ENCODE measurements around the gene LONP1. TPM values are rescaled to one million over a fixed set of nuclear protein-coding genes. Genes with fewer than 3 reads are reported as not detected.

The LONP1 gene
- total RNA-seq, 1 donor from 2014 or later, result 48.8 TPM

- ATAC-seq, result no peak
- intact Hi-C loops (cut with DNase I), result no loop called here
- no peak for DNase-seq (ENCODE audit: low spot score)
Measured at GRCh38 chr19:5666921-5667610, 52.9 kb downstream of the LONP1 start.

- ATAC-seq, result peak; percentile 21
- no peak for DNase-seq (ENCODE audit: low spot score)
- intact Hi-C loops (cut with DNase I), result no loop called here
Measured at GRCh38 chr19:5665781-5666513, 54.0 kb downstream of the LONP1 start.

- ATAC-seq (no peak), DNase-seq (ENCODE audit: low spot score) (no peak)
- intact Hi-C loops (cut with DNase I), result no loop called here
Measured at GRCh38 chr19:5664515-5664914, 55.4 kb downstream of the LONP1 start.

GRCh38 chr19:5663904-5664303 lies 56.0 kb downstream of the LONP1 start:
- DNase-seq (ENCODE audit: low spot score) (no peak), ATAC-seq (no peak)
- intact Hi-C loops (cut with DNase I), result no loop called here

- intact Hi-C loops (cut with DNase I), result no loop called here
- no peak for DNase-seq (ENCODE audit: low spot score)
- ATAC-seq, result no peak
Measured at GRCh38 chr19:5661483-5661882, 58.5 kb downstream of the LONP1 start.

- intact Hi-C loops (cut with DNase I), result no loop called here
- no peak for DNase-seq (ENCODE audit: low spot score)
- no peak for ATAC-seq
Measured at GRCh38 chr19:5655412-5655811, 64.5 kb downstream of the LONP1 start.

- intact Hi-C loops (cut with DNase I), result no loop called here
Measured at GRCh38 chr19:5654931-5655330, 65.0 kb downstream of the LONP1 start.

GRCh38 chr19:5652261-5652660 lies 67.7 kb downstream of the LONP1 start:
- DNase-seq (ENCODE audit: low spot score) (no peak), ATAC-seq (no peak)
- intact Hi-C loops (cut with DNase I), result no loop called here

More at GRCh38 chr19:5654931-5655330, 65.0 kb downstream of the LONP1 start:
- no peak for DNase-seq (ENCODE audit: low spot score)
- no peak for ATAC-seq

- intact Hi-C loops (cut with DNase I), result no loop called here
- DNase-seq (ENCODE audit: low spot score), result no peak
- ATAC-seq, result no peak
Measured at GRCh38 chr19:5651361-5651760, 68.6 kb downstream of the LONP1 start.

- DNase-seq (ENCODE audit: low spot score), result no peak
- intact Hi-C loops (cut with DNase I), result no loop called here
- ATAC-seq, result no peak
Measured at GRCh38 chr19:5648464-5648863, 71.5 kb downstream of the LONP1 start.

- intact Hi-C loops (cut with DNase I), result no loop called here
- no peak for DNase-seq (ENCODE audit: low spot score)
Measured at GRCh38 chr19:5646703-5647102, 73.2 kb downstream of the LONP1 start.

GRCh38 chr19:5645409-5645808 lies 74.5 kb downstream of the LONP1 start:
- no peak for ATAC-seq
- intact Hi-C loops (cut with DNase I), result no loop called here
- DNase-seq (ENCODE audit: low spot score), result peak; percentile 7

More at GRCh38 chr19:5646703-5647102, 73.2 kb downstream of the LONP1 start:
- ATAC-seq, result no peak

GRCh38 chr19:5644037-5644436 lies 75.9 kb downstream of the LONP1 start:
- DNase-seq (ENCODE audit: low spot score) (no peak), ATAC-seq (no peak)
- intact Hi-C loops (cut with DNase I), result no loop called here

- intact Hi-C loops (cut with DNase I), result no loop called here
- DNase-seq (ENCODE audit: low spot score) (no peak), ATAC-seq (no peak)
Measured at GRCh38 chr19:5643060-5643459, 76.9 kb downstream of the LONP1 start.

GRCh38 chr19:5642204-5642603 lies 77.7 kb downstream of the LONP1 start:
- ATAC-seq (no peak), DNase-seq (ENCODE audit: low spot score) (no peak)
- intact Hi-C loops (cut with DNase I), result no loop called here

Other genes with a start within 250 kb of the LONP1 start
- 3.7 TPM for gene TINCR, start 152.2 kb downstream of the LONP1 start, total RNA-seq
- 121 TPM for gene SAFB2, start 97.4 kb downstream of the LONP1 start, total RNA-seq
- 115 TPM for gene SAFB, start 97.1 kb downstream of the LONP1 start, total RNA-seq
- 35.9 TPM for gene MICOS13, start 39.6 kb downstream of the LONP1 start, total RNA-seq
- 3.7 TPM for gene HSD11B1L, start 39.1 kb downstream of the LONP1 start, total RNA-seq
- gene RPL36, start 29.9 kb downstream of the LONP1 start, total RNA-seq, result 601 TPM
- not detected for gene CATSPERD, start 491 bp upstream of the LONP1 start, total RNA-seq
- 1.0 TPM for gene PRR22, start 64.6 kb upstream of the LONP1 start, total RNA-seq
- gene DUS3L, start 71.0 kb upstream of the LONP1 start, total RNA-seq, result 27.9 TPM
- gene NRTN, start 84.9 kb upstream of the LONP1 start, total RNA-seq, result not detected
- not detected for gene FUT6, start 119.6 kb upstream of the LONP1 start, total RNA-seq
- not detected for gene FUT3, start 131.3 kb upstream of the LONP1 start, total RNA-seq
- 0.18 TPM for gene FUT5, start 150.4 kb upstream of the LONP1 start, total RNA-seq
- gene NDUFA11, start 183.6 kb upstream of the LONP1 start, total RNA-seq, result 134 TPM
- gene VMAC, start 184.7 kb upstream of the LONP1 start, total RNA-seq, result 7.1 TPM
- gene CAPS, start 194.1 kb upstream of the LONP1 start, total RNA-seq, result 80.2 TPM

All from sciatic nerve (tissue), 2 donors.